Measurements from ENCODE around the gene RIC3. TPM values are rescaled to one million over a fixed set of nuclear protein-coding genes. Genes with fewer than 3 reads are reported as not detected.
A peak's percentile ranks its signal among the peaks of the same experiment; 100 is the strongest.

RIC3 gene
- total RNA-seq, 1 donor from 2014 or later: 8.9 TPM

- no peak for DNase-seq (ENCODE audit: low read depth, low spot score)
- Mint-ChIP-seq H3K4me1 (peaks cover 43% of the 10 kb centered on the region), H3K4me3 (peak overlapping the region; percentile 49), H3K27me3 (ENCODE audit: low read depth) (peaks cover 8% of the 10 kb centered on the region), H3K9me3 (no peaks in the 10 kb centered on the region), H3K36me3 (ENCODE audit: low read depth) (no peaks in the 10 kb centered on the region), H3K27ac (ENCODE audit: unreplicated experiment) (peak overlapping the region; percentile 78)
- TF ChIP-seq CTCF (conservative IDR thresholded peaks at IDR 0.05): no peak
Measured at GRCh38 chr11:8086001-8086479, 82.8 kb downstream of the RIC3 start.

- Mint-ChIP-seq H3K4me1 (peaks cover 43% of the 10 kb centered on the region), H3K4me3 (no peak overlapping the region), H3K9me3 (no peaks in the 10 kb centered on the region)
Measured at GRCh38 chr11:8085011-8085645, 83.7 kb downstream of the RIC3 start.

GRCh38 chr11:8084352-8084751 lies 84.5 kb downstream of the RIC3 start:
- DNase-seq (ENCODE audit: low read depth, low spot score): no peak
- Mint-ChIP-seq H3K9me3 (no peaks in the 10 kb centered on the region), H3K4me1 (peaks cover 46% of the 10 kb centered on the region), H3K36me3 (ENCODE audit: low read depth) (no peaks in the 10 kb centered on the region), H3K4me3 (peak overlapping the region; percentile 73), H3K27ac (ENCODE audit: unreplicated experiment) (no peak overlapping the region), H3K27me3 (ENCODE audit: low read depth) (peaks cover 11% of the 10 kb centered on the region)
- no peak for TF ChIP-seq CTCF (conservative IDR thresholded peaks at IDR 0.05)

More at GRCh38 chr11:8085011-8085645, 83.7 kb downstream of the RIC3 start:
- TF ChIP-seq CTCF (conservative IDR thresholded peaks at IDR 0.05): no peak
- DNase-seq (ENCODE audit: low read depth, low spot score): no peak
- H3K27me3 Mint-ChIP-seq (ENCODE audit: low read depth): peaks cover 11% of the 10 kb centered on the region
- no peaks in the 10 kb centered on the region for H3K36me3 Mint-ChIP-seq (ENCODE audit: low read depth)
- no peak overlapping the region for H3K27ac Mint-ChIP-seq (ENCODE audit: unreplicated experiment)

GRCh38 chr11:8083871-8084281 lies 84.9 kb downstream of the RIC3 start:
- Mint-ChIP-seq H3K27me3 (ENCODE audit: low read depth) (peaks cover 12% of the 10 kb centered on the region), H3K36me3 (ENCODE audit: low read depth) (no peaks in the 10 kb centered on the region), H3K27ac (ENCODE audit: unreplicated experiment) (peak overlapping the region; percentile 29), H3K9me3 (no peaks in the 10 kb centered on the region), H3K4me1 (peaks cover 48% of the 10 kb centered on the region), H3K4me3 (peak overlapping the region; percentile 73)
- no peak for DNase-seq (ENCODE audit: low read depth, low spot score)
- TF ChIP-seq CTCF (conservative IDR thresholded peaks at IDR 0.05): no peak

GRCh38 chr11:8083088-8083395 lies 85.8 kb downstream of the RIC3 start:
- Mint-ChIP-seq H3K27ac (ENCODE audit: unreplicated experiment) (no peak overlapping the region), H3K27me3 (ENCODE audit: low read depth) (peaks cover 18% of the 10 kb centered on the region), H3K4me3 (peak overlapping the region; percentile 93), H3K9me3 (no peaks in the 10 kb centered on the region), H3K4me1 (peaks cover 48% of the 10 kb centered on the region), H3K36me3 (ENCODE audit: low read depth) (no peaks in the 10 kb centered on the region)
- TF ChIP-seq CTCF (conservative IDR thresholded peaks at IDR 0.05): no peak
- no peak for DNase-seq (ENCODE audit: low read depth, low spot score)
